GM06990 (cell line): Measurements from ENCODE around the gene TMEM127.
"Not testable (repeated sequence)": the region's sequence is repeated elsewhere in the genome, so short reads cannot be mapped to it uniquely, and the experiment has no call there.

Experiments used
- DNase-seq: peaks from one replicate; pipeline ENCODE4 v3.0.0-alpha.2; 2011; ENCODE audit not compliant: insufficient read length; ENCODE audit errors: extremely low read depth
- H3K27me3 ChIP-seq: replicated peaks from 2 replicates; pipeline ENCODE4 v1.6.0; 2011; ENCODE audit warnings: low read length; ENCODE audit not compliant: control insufficient read depth, insufficient read depth
- H3K36me3 ChIP-seq: 2 replicates; pipeline ENCODE4 v1.5.1; 2011; ENCODE audit warnings: low read length; ENCODE audit not compliant: control insufficient read depth, insufficient read depth
- H3K4me3 ChIP-seq: replicated peaks from 2 replicates; pipeline ENCODE4 v1.5.1; 2011; ENCODE audit warnings: low read depth, mild to moderate bottlenecking, control low read depth, low read length
- TF ChIP-seq, protein P1 (sequence below): IDR thresholded peaks from 2 replicates; pipeline ENCODE4 v1.5.1; 2011; ENCODE audit warnings: low read length, control low read depth, mild to moderate bottlenecking, inconsistent platforms; ENCODE audit not compliant: insufficient read depth, poor library complexity, severe bottlenecking

The TMEM127 gene

DNA sequence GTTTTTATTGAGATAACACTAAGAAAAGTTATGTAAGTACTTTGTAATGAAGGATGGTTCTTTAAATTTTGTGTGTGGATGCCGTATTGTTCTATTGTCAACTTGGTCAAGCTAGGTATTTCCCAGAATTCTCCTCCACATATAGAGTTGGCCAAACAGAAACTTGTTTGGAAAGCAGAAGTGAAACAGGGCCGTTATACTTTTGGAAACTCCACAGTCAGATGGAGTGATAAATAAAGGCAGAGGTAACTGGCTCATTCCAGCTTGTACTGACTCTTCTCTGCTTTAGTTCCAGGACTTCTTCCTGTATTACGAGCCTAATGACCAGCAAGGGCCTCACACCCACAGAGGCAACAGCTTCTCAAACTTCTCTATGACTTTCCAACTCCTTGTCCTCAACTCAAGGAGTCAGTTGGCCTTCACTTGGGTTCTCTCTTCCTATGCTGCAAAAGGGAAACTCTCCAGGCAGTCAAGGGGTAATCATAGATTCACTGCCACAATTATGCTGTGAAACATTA, 40.7 kb downstream of the TMEM127 start:
- no peaks in the 10 kb centered on the region for H3K27me3 ChIP-seq
- H3K36me3 ChIP-seq: no peaks in the 10 kb centered on the region
- no peak overlapping the region for H3K4me3 ChIP-seq
- TF ChIP-seq, protein P1, sequence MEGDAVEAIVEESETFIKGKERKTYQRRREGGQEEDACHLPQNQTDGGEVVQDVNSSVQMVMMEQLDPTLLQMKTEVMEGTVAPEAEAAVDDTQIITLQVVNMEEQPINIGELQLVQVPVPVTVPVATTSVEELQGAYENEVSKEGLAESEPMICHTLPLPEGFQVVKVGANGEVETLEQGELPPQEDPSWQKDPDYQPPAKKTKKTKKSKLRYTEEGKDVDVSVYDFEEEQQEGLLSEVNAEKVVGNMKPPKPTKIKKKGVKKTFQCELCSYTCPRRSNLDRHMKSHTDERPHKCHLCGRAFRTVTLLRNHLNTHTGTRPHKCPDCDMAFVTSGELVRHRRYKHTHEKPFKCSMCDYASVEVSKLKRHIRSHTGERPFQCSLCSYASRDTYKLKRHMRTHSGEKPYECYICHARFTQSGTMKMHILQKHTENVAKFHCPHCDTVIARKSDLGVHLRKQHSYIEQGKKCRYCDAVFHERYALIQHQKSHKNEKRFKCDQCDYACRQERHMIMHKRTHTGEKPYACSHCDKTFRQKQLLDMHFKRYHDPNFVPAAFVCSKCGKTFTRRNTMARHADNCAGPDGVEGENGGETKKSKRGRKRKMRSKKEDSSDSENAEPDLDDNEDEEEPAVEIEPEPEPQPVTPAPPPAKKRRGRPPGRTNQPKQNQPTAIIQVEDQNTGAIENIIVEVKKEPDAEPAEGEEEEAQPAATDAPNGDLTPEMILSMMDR: no peak
- peak; percentile 77 for DNase-seq

DNA sequence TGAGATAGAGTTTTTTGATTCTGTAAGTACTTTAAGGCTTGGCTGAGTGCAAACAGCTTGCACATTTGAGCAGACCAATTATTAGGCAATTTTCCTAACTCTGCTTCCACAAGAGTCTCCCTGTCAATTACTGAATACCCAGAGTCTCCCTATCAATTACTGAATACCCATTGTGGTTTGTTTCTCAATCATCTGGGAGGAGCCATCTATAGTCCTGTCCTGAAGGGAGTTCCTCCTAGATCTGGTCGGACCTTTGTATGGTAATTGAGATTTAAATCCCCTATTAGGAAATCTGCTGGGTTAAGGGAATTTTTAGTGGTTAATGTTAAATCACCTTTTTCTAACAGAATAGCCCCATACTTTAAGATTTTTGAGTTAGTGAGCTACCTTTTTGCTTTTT, 44.7 kb downstream of the TMEM127 start:
- not testable (repeated sequence) for H3K36me3 ChIP-seq, DNase-seq, H3K4me3 ChIP-seq, H3K27me3 ChIP-seq

DNA sequence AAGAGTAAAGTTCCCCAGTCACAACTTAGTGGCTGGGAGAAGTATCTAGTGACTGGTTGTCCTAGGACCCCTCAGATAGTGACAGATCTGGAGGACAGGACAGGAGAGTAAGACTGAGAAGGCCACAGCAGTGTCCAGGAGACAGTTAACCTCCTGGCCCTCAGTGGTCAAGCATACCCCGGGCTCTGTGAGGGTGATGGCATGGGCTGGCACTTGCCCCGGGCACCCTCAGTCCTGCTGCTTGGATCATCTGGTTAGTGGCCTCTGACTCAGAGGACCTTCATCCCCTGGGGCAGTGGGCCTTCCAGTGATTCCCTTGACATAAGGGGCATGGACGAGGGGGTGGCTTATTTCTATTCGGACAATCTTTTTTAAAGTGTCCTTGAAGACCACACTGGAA, 45.8 kb downstream of the TMEM127 start:
- not testable (repeated sequence) for H3K27me3 ChIP-seq, H3K36me3 ChIP-seq, H3K4me3 ChIP-seq, DNase-seq

DNA sequence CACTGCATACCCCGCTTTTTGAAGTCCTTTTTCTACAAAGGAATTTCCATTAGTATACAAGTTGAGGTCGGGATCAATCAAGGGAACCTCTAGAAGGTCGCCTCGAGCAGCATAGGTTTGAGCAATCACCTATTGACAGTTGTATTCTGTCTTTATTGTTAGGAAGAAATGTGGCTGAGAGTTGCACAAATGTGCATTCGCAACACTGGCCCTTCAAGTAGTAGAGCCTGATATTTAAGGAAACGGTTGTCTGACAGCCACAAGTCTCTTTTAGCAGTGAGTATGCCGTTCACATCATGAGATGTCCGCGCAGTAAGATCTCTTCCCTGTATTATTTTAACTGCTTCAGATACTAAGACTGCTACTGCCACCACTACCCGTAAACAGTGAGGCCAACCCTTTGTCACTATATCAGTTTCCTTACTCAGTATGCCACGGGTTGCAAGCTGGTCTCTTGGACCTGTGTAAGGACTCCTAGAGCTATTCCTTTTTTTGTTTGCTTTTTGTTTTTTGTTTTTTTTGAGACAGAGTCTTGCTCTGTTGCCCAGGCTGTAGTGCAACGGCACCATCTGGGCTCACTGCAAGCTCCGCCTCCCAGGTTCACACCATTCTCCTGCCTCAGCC, 47.2 kb downstream of the TMEM127 start:
- H3K27me3 ChIP-seq: no peaks in the 10 kb centered on the region
- TF ChIP-seq, protein P1: no peak
- no peak overlapping the region for H3K4me3 ChIP-seq
- no peak for DNase-seq
- H3K36me3 ChIP-seq: no peaks in the 10 kb centered on the region

DNA sequence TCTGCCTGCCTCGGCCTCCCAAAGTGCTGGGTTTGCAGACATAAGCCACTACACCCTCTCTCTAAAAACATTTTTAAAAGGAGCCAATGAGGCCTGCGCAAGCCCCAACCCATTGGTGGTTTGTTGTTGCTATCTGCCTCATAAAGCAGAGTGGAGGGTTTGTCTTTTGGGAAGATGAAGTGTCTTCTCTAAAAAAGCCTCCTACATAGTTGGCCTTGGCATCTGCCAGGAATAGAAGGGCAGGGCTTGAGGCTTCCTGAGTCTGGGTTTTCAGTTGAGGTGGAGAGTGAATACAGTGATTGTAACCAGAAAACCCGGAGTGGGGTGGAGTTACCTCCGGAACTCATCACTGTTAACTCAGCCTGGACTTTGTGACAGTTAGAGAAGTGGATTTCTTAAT, 51.2 kb downstream of the TMEM127 start:
- Histone ChIP-seq H3K27me3 (no peaks in the 10 kb centered on the region), H3K36me3 (no peaks in the 10 kb centered on the region), H3K4me3 (no peak overlapping the region)
- TF ChIP-seq, protein P1: no peak
- DNase-seq: no peak

DNA sequence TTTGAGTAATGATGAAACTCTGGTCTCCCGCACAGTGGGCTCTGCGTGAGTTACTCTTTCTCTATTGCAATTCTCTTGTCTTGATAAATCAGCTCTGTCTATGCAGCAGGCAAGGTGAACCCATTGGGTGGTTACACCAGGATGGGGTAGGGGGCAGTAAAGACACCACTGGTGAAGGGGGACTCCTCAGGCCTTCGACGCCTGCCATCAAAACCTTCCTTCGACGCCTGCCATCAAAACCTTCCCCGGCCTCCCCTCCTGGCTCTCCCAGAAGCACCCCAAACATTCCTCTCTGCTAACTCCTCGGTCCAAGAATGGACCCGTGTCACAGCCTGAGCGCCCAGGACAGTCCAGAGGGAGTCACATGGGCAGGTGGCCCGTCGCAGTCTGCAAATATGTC, 52.4 kb downstream of the TMEM127 start:
- Histone ChIP-seq H3K4me3 (no peak overlapping the region), H3K36me3 (no peaks in the 10 kb centered on the region), H3K27me3 (no peaks in the 10 kb centered on the region)
- DNase-seq: no peak
- TF ChIP-seq, protein P1: no peak

DNA sequence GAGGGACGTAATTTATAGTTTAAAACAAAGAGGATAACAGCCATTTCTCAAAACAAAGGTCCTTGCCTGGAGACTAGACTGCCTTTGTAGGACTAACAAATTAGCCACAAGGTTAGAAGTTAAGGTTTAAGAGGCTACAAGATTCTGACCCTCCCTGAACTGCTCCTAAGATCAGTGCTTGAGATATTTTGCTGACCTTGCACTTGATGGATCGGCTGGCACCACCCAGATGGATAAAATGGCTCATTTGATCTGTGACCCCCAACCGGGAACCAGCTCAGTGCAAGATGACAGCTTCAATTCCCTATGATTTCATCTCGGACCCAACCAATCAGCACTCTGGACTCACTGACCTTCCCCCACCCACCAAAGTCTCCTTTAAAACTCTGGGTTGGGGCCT, 53.5 kb downstream of the TMEM127 start:
- TF ChIP-seq, protein P1: no peak
- Histone ChIP-seq H3K36me3 (no peaks in the 10 kb centered on the region), H3K4me3 (no peak overlapping the region), H3K27me3 (no peaks in the 10 kb centered on the region)
- no peak for DNase-seq
